NCI-H2227 (cell line): ENCODE measurements around the gene EXOSC3.
A peak's percentile ranks its signal among the peaks of the same experiment; 100 is the strongest.
"Not testable (repeated sequence)": the region's sequence is repeated elsewhere in the genome, so short reads cannot be mapped to it uniquely, and the experiment has no call there.

Experiments used
- DNase-seq: peaks from one replicate; lab custom pipeline; 2025; ENCODE audit not compliant: unreplicated experiment; lab: John Stamatoyannopoulos, UW

EXOSC3 gene

DNA sequence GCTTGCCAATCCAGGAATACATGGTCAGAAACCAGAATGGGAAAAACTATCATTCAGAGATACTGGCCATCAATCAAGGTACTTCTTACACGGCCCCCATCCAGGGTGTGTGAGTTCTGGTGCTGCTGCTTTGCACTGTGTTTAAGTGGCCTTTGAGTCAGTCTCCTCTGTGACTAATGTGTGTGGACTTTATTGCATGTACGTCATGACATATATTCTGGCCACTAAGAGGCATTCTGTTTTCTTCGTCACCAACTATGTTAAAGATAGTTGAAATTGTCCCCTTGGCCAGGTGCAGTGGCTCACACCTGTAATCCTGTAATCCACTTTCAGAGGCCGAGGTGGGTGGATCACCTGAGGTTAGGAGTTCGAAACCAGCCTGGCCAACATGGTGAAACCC, 8.5 kb downstream of the EXOSC3 start:
- no peak for DNase-seq

DNA sequence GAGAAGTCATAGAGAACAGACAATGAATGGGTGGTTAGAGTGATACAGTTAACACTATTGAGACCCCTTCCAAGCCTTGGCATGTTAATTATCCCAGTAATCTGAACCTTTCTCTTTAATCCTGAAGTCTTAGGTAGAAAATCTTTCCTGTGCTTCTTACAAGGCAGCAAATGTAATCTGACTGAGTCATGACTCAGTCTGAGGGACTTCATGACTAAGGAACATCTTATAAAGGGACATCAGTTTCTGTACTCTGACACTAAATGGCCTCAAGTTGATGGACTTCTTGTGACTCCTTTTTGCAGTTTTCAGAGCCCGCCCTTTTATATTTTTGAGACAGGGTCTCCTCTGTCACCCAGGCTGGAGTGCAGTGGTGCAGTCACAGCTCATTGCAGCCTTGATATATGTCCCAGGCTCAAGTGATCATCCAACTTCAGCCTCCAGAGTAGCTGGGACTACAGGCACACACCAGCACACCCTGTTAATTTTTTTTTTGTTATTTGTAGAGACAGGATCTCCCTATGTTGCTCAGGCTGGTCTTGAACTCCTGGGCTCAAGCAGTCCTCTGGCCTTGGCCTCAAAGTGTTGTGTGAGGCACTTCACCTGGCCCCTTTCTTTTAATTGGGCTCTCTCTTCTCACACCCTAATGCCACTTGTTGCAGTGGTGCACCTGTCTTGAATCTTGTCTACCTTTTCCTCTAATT, 9.5 kb downstream of the EXOSC3 start:
- no peak for DNase-seq

DNA sequence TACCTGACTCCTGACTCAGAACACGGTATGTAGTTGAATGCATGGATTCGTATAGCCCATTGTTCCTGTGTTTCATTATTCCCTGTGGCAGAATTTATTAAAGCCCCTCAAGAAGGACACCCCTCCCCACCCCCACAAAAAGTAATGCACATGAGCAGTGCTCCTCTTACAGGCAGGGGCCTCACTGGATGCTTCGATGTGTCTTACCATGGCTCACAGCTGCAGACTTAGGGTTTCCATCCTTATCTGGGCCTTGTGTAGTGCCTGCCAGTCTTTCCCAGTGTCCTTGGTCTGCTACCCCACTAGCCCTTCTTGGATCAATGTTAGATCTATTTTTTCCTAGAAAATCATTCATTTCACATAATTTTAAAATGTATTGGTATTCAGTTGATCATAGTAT, 14.9 kb downstream of the EXOSC3 start:
- DNase-seq, result no peak

DNA sequence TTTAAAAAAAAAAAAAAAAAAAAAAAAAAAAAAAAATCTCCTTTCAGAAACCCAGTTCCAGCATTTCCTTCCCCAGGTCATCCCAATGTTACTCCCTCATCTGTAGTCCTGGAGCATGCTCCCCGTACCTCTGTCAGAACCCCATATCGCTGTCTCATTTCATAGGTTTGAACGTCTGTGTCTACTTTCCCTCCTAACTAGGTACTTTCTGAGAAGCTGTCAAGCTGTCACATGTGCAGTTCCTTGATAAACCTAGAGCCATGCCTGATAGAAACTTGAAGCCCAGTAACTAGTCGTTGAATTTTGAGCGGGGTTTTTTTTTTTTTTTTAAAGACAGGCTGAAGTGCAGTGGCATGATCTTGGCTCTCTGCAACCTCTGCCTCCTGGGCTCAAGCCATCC, 15.6 kb downstream of the EXOSC3 start:
- DNase-seq, result no peak

DNA sequence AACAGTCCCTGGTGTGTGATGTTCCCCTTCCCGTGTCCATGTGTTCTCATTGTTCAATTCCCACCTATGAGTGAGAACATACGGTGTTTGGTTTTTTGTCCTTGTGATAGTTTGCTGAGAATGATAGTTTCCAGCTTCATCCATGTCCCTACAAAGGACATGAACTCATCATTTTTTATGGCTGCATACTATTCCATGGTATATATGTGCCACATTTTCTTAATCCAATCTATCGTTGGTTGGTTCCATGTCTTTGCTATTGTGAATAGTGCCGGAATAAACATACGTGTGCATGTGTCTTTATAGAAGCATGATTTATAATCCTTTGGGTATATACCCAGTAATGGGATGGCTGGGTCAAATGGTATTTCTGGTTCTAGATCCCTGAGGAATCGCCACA, 19.6 kb downstream of the EXOSC3 start:
- not testable (repeated sequence) for DNase-seq

DNA sequence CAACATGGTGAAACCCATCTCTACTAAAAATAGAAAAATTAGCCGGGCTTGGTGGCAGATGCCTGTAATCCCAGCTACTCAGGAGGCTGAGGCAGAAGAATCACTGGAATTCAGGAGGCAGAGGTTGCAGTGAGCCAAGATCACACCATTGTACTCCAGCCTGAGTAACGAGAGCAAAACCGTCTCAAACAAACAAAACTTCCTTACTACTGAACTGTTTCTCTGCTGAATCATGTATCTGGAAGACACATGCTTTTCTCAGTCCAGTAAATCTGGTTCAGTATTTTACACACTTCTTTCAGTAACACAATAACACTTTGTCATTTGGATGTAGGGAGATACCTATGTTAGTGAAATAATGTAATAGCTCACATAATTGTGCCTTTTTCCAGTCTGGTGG, 23.4 kb downstream of the EXOSC3 start:
- no peak for DNase-seq

DNA sequence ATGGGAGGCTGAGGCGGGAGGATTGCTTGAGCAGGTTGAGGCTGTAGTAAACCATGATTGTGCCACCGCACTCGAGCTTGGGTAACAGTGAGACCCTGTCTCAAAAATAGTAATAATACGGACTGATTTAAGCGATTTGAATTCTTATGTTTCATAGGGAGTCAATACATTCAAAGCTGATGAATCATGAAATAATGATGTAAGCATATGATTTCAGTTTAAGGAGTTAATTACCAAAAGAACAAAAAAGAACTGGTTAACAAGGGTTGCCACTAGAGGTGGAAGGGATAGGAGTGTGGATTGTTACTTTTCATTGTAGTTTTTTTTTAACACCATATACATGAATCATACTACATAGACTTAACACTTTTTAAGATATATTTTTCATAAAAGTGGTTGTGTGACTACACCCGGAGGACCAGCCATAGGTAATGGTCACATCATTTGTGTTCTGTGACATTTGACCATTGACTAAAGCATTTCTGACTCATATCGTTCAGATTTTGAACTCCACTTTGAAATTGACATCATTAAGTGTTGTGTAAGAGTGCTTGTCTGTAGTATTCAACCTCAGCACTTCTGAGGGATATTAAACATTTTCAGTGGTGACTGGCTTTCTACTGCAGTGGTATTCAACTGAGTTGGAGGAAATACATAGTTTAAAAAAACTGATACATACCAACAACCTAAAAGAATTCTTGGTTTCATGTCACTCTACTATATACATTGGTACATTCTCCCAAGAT, 24.3 kb downstream of the EXOSC3 start:
- DNase-seq, result no peak

DNA sequence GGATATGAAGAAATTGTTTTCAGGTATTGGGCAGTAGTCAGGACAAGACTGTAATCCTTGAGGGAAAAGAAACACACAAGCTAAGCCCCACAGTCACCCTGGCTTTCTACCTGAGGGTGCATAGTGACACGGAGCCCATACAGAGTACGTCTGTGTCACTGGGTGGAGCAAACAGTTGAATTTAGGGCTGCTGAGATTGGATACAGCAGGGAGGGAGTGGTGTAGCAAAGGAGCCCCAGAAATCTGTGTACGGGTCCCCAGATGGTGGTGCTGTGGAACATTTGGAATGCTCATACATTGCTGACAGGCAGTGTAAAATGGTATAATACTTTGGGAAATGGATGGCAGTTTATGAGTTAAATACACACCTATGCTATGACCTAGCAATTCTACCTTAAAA, 26.1 kb downstream of the EXOSC3 start:
- DNase-seq, result no peak

DNA sequence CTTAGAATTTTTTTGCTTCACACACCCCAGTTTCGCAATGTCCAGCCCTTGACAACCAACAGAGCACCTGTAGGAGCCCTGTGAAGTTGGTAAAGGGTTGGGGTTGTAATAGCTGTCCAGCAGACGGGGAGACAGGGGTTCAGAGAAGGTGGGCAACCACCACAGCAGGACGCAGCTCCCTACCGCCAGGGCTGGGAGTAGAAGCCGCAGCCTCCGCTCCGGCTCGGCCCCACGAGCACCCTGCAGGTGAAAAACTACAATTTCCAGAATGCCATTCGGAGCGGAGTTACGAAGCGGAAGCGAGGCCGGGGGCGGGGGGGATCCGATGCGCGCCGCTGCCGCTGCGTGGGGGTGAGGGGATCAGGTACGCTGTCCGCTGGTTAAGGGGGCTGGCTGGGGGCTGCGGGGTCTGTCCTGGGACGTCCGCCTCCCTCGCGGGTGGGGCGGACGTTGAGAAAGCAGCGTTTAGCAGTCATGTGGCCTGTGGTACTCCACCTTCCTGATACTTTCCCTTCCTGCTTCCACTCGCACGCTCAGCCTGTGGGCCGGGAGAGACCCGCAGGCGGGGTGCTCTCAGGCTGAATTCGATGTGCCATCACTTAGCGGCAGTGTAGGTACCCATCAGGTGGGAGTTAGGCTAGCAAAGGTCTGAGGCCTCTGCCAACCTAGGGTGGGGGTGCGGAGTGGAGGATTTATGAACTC, 31.2 kb downstream of the EXOSC3 start, which contains the start of gene TRMT10B:
TRMT10B (plus strand) TSS at position 317 of the 702 bp plus-strand sequence. CDS start 8,127 bp downstream, outside the sequence.
- peak; percentile 85 for DNase-seq

DNA sequence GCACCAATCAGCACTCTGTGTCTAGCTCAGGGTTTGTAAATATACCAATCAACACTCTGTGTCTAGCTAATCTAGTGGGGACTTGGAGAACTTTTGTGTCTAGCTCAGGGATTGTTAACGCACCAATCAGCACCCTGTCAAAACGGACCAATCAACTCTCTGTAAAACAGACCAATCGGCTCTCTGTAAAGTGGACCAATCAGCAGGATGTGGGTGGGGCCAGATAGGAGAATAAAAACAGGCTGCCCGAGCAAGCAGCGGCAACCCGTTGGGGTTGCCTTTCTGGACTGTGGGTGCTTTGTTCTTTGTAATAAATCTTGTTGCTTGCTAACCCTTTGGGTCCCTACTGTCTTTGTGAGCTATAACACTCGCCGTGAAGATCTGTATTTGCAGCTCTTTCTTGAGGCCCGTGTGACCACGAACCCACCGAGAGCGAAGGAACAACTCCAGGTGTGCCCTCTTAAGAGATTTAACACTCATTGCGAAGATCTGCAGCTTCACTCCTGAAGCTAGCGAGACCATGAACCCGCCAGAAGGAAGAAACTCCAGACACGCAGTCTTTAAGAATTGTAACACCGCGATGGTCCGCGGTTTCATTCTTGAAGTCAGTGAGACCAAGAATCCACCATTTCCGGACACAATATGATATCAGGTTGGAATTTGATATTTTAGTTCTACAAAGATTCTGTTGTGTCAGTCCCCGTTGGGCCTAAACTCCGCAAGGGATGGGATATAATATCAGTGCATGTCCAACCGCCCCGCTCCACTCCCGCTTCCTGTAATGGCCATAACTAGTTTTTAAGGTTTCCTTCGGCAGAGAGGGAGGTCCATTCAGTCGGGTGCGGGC, 32.0 kb downstream of the EXOSC3 start:
- DNase-seq, result no peak

DNA sequence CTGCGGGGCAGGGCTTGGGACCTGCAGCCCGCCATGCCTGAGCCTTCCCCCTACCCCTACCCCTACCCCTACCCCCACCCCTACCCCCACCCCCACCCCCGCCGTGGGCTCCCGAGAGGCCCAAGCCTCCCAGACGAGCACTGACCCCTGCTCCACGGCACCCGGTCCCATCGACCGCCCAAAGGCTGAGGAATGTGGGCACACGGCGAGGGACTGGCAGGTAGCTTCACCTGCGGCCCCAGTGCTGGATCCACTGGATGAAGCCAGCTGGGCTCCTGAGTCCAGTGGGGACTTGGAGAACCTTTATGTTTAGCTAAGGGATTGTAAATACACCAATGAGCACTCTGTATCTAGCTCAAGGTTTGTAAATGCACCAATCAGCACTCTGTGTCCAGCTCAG, 32.8 kb downstream of the EXOSC3 start:
- DNase-seq, result not testable (repeated sequence)

DNA sequence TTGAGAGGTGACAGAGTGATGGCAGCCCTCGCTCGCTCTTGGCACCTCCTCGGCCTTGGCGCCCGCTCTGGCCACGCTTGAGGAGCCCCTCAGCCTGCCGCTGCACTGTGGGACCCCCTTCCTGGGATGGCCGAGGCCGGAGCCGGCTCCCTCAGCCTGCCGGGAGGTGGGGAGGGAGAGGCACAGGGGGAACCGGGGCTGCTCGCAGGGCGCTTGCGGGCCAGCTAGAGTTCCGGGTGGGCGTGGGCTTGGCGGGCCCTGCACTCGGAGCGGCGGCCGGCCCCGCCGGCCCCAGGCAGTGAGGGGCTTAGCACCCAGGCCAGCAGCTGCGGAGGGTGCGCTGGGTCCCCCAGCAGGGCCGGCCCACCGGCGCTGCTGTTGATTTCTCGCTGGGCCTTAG, 33.2 kb downstream of the EXOSC3 start:
- DNase-seq, result not testable (repeated sequence)

DNA sequence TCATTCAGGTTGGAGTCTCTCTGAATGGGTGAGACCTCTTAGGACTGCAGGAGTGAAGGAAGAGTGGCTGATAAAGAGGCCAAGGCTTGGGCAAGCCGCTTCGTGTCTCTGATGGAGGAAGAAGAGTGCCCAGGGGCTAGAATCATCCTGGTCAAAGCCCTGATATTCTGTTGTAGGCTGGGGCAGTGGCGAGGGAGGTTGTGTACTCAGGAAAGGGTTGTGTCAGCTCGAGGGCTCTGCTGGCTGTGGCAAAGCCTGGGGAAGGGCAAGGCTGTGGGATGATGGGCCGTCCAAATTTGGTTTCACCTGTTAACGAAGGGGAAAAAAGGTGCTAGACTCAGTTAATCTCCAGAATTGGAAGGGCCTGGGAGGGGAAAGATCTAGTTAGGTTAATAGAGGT, 33.7 kb downstream of the EXOSC3 start:
- no peak for DNase-seq

DNA sequence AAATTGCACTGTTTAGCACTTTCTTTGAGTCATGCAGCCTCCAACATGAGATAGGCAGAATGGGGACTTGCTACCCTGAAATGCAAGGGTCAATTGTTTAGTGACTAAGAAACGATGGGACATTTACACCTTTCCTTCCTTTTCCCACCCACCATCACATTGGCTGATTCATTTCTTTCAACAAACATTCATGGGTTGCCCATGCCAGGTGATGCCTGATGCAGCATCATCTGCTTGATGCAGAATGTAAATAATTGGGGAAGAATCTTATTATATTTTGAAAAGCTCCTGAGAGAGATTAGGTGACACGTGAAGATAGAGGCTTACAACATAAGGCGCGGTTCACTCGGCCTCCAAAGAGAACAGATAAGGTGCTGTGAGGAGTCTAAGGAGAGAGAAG, 35.7 kb downstream of the EXOSC3 start:
- DNase-seq, result no peak

DNA sequence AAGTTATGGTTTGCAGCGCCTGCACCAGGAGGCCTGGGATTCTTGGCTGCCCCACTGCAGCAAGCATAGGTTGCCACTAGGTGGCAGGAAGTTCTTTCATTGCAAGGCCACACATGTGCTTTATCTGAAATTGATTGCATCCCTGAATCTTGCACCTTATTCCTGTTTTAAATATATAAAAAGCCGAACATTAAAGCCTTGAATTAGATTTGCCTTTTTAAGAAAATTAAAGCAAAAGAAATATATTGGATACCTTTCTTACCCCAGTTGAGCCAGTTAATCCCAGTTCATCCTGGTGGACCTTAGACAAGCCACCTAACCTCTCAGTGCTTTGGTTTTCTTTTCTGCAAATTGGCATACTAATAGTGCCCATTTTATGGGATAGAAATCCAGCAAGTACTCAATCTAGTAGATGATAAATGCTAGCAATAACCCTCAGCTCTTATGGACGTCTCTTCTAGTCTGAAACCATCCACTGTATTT, 37.6 kb downstream of the EXOSC3 start:
- DNase-seq, result peak; percentile 65

DNA sequence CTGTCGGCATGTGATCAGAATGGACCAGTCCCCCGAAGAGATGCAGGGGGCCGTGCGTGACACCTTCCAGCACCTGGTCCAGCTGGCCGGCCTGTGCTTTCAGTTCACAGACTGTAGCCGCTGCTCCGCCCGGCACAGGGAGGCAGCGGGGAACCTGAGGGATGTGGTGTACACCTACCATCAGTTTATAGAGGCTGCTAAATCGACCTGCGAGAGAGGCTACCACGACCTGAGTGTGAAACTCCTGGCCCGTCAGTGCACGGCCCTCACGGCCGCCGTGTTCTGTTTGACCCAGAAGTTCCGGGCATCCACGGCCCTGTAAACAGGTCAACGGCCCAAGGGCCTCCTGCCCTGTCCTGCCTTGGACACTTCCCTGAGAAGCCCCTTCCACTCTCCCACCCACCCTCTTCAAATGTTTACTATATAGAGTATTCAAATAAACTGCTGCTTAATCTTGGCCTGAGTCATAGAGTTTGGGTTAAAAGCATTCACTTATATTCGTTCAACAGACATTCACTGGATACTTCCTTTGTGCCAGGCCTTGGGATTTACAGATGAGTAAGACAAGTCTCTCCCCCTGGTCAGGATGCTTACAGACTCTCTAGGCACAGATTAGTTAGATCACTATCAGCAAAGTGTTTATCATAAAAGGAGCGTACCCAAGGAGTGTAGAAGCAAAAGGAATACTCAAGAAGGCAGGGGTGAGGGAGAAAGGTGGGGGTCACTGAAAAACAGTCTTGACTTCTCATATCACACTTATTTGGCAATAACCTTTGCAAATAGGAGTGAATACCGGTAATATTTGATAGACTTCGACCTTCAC, 38.2 kb downstream of the EXOSC3 start:
- no peak for DNase-seq

DNA sequence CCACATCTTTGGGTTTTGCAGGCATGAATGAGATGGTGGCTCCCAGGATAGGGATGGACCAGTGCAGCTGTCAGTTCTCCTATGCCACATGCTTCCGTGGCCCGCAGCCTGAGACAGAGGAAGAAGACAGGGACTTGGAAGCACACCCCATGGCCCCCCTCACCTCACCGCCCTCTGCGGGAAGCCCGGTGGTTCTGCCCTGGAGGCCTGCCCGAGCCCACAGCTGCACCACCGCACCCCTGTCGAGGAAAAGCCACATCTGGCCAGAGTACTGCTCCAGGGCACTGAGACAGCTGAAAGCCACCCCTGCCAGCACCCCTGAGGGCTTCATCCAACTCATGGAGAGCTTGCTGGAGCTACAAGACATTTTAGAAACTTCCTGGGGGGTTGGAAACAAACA, 38.9 kb downstream of the EXOSC3 start:
- no peak for DNase-seq

DNA sequence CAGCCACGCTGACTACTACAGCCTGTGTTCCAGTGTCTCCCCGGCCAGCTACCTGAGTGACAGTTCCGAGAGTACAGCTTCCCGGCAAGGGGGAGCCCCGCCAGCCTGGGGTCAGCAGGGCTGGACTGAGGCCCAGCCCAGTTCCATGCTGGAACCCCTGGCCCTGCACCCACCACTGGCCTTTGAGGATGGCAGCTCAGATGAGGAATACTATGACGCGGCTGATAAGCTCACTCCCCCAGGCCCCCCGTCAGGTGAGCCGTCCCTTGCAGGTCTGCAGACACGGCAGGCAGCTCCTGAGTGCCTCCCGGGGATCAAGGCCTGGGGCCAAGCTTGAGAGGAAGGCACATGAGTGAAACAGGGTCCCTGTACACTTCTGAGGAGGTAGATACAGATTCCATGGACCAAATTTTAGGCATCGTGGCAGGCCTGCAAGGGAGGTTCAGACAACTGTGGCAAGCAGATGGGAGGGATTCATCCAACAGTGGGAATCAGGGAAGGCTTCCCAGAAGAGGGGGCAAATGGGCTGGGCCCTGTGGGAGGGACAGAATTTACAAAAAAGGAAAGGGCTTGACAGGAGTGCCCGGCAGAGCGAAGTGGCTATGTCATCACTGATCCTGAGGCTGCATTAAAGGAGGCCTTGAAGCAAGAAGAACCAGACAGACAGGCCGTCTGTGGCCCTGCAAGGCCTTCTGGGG, 44.1 kb downstream of the EXOSC3 start:
- no peak for DNase-seq

DNA sequence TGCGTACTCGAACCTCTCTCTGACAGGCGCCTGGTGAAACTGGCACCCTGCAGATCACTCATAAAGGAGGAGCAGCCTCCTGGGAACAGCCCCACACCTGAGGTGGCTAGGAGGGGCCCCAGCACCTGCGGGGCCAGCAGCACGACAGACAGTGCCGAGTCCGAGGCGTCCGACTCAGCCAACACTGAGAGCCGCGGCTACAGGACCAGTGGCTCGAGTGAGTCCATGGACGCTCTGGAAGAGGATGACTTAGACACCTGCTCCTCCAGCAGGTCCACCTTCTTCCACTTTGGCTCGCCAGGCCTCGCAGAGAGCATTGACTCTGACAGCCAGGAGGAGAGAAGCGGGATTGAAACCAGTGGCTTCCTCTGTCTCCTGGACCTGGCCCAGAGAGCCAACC, 44.7 kb downstream of the EXOSC3 start:
- DNase-seq, result no peak
